Endothelial cell of umbilical vein (primary cell): Measurements from ENCODE around the gene GSTM3. TPM values are rescaled to one million over a fixed set of nuclear protein-coding genes. Genes with fewer than 3 reads are reported as not detected.

Experiments
- BruUV-seq: library from RNA; stranded (reverse); fragments of 400-500 nt; replicated peaks from 2 replicates; lab custom pipeline; 2021; lab: Mats Ljungman, UMichigan
- CTCF ChIA-PET: fragments of 300-600, 350-600 bp; sonication (Branson Sonifier 250); formaldehyde crosslinking; loops from one replicate; lab custom pipeline; 2021; ENCODE audit warnings: antibody characterized with exemption, inconsistent platforms; lab: Charles Lee
- POLR2A ChIA-PET: fragments of 300-600, 350-600 bp; sonication (Branson Sonifier 250); formaldehyde crosslinking; loops from one replicate; lab custom pipeline; 2021; ENCODE audit warnings: antibody characterized with exemption, inconsistent platforms; lab: Charles Lee
- DNase-seq: peaks from one replicate; pipeline ENCODE4 v3.0.0-alpha.2; 2011; ENCODE audit warnings: low read depth, low spot score
- FAIRE-seq: peaks from 2 replicates; lab custom pipeline; 2011; peaks lifted over from hg19 to GRCh38; lab: Jason Lieb, UNC
- H2AFZ ChIP-seq: 2 replicates; pipeline ENCODE4 v1.6.0; 2012; ENCODE audit warnings: low read depth, low read length, control low read depth, inconsistent platforms
- H3K27ac ChIP-seq: 2 replicates; pipeline ENCODE4 v1.5.1; 2011; ENCODE audit warnings: low read depth, mild to moderate bottlenecking, control low read depth, low read length, moderate library complexity; ENCODE audit not compliant: insufficient read depth
- H3K27me3 ChIP-seq, 2 experiments: 2 replicates each; pipeline versions ENCODE4 v1.6.0 to v1.6.1; 2011; ENCODE audit warnings: low read length in 2 of 2, mixed read lengths in 1 of 2; ENCODE audit not compliant: control insufficient read depth in 2 of 2, insufficient read depth in 2 of 2
- H3K36me3 ChIP-seq, 2 experiments: 2 replicates in 1 of 2; 3 replicates in 1 of 2; pipeline ENCODE4 v1.5.1; 2011; ENCODE audit warnings: low read length in 2 of 2, mild to moderate bottlenecking in 1 of 2, moderate library complexity in 1 of 2; ENCODE audit not compliant: control insufficient read depth in 2 of 2, insufficient read depth in 2 of 2; ENCODE audit errors: extremely low read depth in 1 of 2
- H3K4me1 ChIP-seq: 3 replicates; pipeline ENCODE4 v1.5.1; 2011; ENCODE audit warnings: mild to moderate bottlenecking, low read length; ENCODE audit not compliant: control insufficient read depth, insufficient read depth; ENCODE audit errors: extremely low read depth
- H3K4me2 ChIP-seq: 2 replicates; pipeline ENCODE4 v1.6.1; 2011; ENCODE audit warnings: low read length, control low read depth, mixed read lengths; ENCODE audit not compliant: insufficient read depth
- H3K4me3 ChIP-seq, 3 experiments: fragments of 200-600 bp in 1 of 3; sonication (generic), shearing (Covaris generic) in 1 of 3; replicated peaks in 1 of 3; 2 replicates each; pipeline ENCODE4 v1.5.1; 2011 to 2016; ENCODE audit warnings: control low read depth in 3 of 3, low read length in 3 of 3, mild to moderate bottlenecking in 2 of 3, inconsistent platforms in 1 of 3, low read depth in 1 of 3, moderate library complexity in 1 of 3; ENCODE audit not compliant: insufficient read depth in 1 of 3
- H3K79me2 ChIP-seq: 2 replicates; pipeline ENCODE4 v1.6.0; 2012; ENCODE audit warnings: low read length, inconsistent platforms; ENCODE audit not compliant: control insufficient read depth, insufficient read depth
- H3K9ac ChIP-seq: replicated peaks from 2 replicates; pipeline ENCODE3; 2011; ENCODE audit warnings: low read length, control low read depth; ENCODE audit not compliant: insufficient read depth; ENCODE audit errors: extremely low read depth
- H3K9me1 ChIP-seq: replicated peaks from 3 replicates; pipeline ENCODE4 v1.6.0; 2011; ENCODE audit warnings: mild to moderate bottlenecking, low read length; ENCODE audit not compliant: control insufficient read depth, insufficient read depth; ENCODE audit errors: extremely low read depth
- H3K9me3 ChIP-seq: replicated peaks from 2 replicates; pipeline ENCODE4 v1.5.1; 2012; ENCODE audit warnings: low read length, inconsistent platforms; ENCODE audit not compliant: control insufficient read depth, insufficient read depth
- H4K20me1 ChIP-seq: replicated peaks from 2 replicates; pipeline ENCODE3; 2011; ENCODE audit warnings: mild to moderate bottlenecking, low read length; ENCODE audit not compliant: control insufficient read depth, insufficient read depth; ENCODE audit errors: extremely low read depth
- CTCF ChIP-seq, 2 donors: IDR thresholded peaks; 1 replicate in 1 of 2; 2 replicates in 1 of 2; pipeline ENCODE4 v1.5.1; 2011; ENCODE audit warnings: low read length in 2 of 2, mild to moderate bottlenecking in 2 of 2, moderate library complexity in 2 of 2, control low read depth in 1 of 2, inconsistent platforms in 1 of 2, low read depth in 1 of 2; ENCODE audit not compliant: insufficient read depth in 1 of 2; ENCODE audit errors: extremely low read depth in 1 of 2
- EZH2 ChIP-seq: IDR thresholded peaks from 2 replicates; pipeline ENCODE4 v1.6.1; 2012; ENCODE audit warnings: borderline replicate concordance, low read depth, mild to moderate bottlenecking, moderate library complexity, low read length, inconsistent platforms; ENCODE audit not compliant: severe bottlenecking
- FOS ChIP-seq: IDR thresholded peaks from 2 replicates; pipeline ENCODE4 v1.6.1; 2011; ENCODE audit warnings: mild to moderate bottlenecking, low read length, moderate library complexity, borderline replicate concordance; ENCODE audit not compliant: insufficient read depth
- GATA2 ChIP-seq: IDR thresholded peaks from 2 replicates; pipeline ENCODE4 v1.7.0; 2011; ENCODE audit warnings: low read depth, mild to moderate bottlenecking, moderate library complexity, mixed read lengths, low read length; ENCODE audit not compliant: insufficient read length, insufficient read depth
- JUN ChIP-seq: IDR thresholded peaks from 2 replicates; pipeline ENCODE4 v1.6.1; 2011; ENCODE audit warnings: borderline replicate concordance, low read depth; ENCODE audit not compliant: insufficient read length, insufficient read depth
- MYC ChIP-seq: IDR thresholded peaks from one replicate; pipeline ENCODE4 v1.6.1; 2011; ENCODE audit warnings: mild to moderate bottlenecking, low read depth, low read length
- POLR2A ChIP-seq: IDR thresholded peaks from 2 replicates; pipeline ENCODE4 v1.6.1; 2012; ENCODE audit warnings: low read depth, mild to moderate bottlenecking, control low read depth, low read length
- dilution Hi-C: fragments of 300-500 bp; cut with MboI; formaldehyde crosslinking; loops from one replicate; pipeline ENCODE4 v1.15.0; 2019; ENCODE audit warnings: low sequenced_read_pairs; ENCODE audit not compliant: extremely low pct_ligation_motif_present
- intact Hi-C: fragments of 100-400 bp; cut with micrococcal nuclease; formaldehyde crosslinking; loops from one replicate; pipeline ENCODE4 v1.10.0; 2022
- polyA plus RNA-seq, 4 experiments: library from polyadenylated mRNA; depleted of rRNA in 3 of 4; stranded (reverse) in 3 of 4; unstranded in 1 of 4; fragments of >200 nt; gene quantifications; 2 replicates each; pipeline versions ENCODE4 v1.2.1 to v1.2.3, GENCODE V29; 2011 to 2012; ENCODE audit warnings: missing spikeins in 1 of 4
- total RNA-seq: library from RNA; stranded (reverse); gene quantifications from 2 replicates; pipeline ENCODE4 v1.2.3, GENCODE V29; 2021

GSTM3 gene
- total and polyA plus RNA-seq, 2 donors (not counting 3 experiments of a cell fraction or from before 2014, with no cell fraction given): 27.9 to 52.0 TPM

GRCh38 chr1:109730666-109731065 is 10.2 kb downstream of the GSTM3 start:
- BruUV-seq: no TSS peak
- Histone ChIP-seq H3K4me1 (no peaks in the 10 kb centered on the region), H3K9me3 (no peaks in the 10 kb centered on the region), H3K36me3 (no peaks in the 10 kb centered on the region), H4K20me1 (no peaks in the 10 kb centered on the region), H3K4me3 (no peak overlapping the region), H3K9ac (no peak overlapping the region), H3K79me2 (no peaks in the 10 kb centered on the region), H3K9me1 (no peaks in the 10 kb centered on the region), H3K27me3 (peaks cover 7 to 19% of the 10 kb centered on the region in 2 experiments), H3K4me2 (no peak overlapping the region), H3K27ac (no peak overlapping the region), H2AFZ (no peak overlapping the region)
- TF ChIP-seq POLR2A: no peak
- no peak for TF ChIP-seq EZH2
- TF ChIP-seq CTCF (IDR thresholded peaks at IDR 0.05; ENCODE audit: extremely low read depth in 1 of 2, insufficient read depth in 1 of 2, low read depth in 1 of 2, low read length in 2 of 2): no peak
- no peak for TF ChIP-seq GATA2
- TF ChIP-seq FOS: no peak
- no peak for TF ChIP-seq JUN
- no peak for TF ChIP-seq MYC
- ChIA-PET CTCF (no interaction called here), POLR2A (no interaction called here)
- DNase-seq (no peak), FAIRE-seq (no peak)
- dilution Hi-C loops (no loop called here), intact Hi-C loops (no loop called here)
